Activated effector memory CD4-positive, alpha-beta T cell treated with Interleukin-2 at 50 U/mL for 16 hours (primary cell): ENCODE measurements around the gene MPDU1.

Experiments
- DNase-seq: peaks from one replicate; pipeline ENCODE4 v3.0.0-alpha.2; 2020

The MPDU1 gene

DNA sequence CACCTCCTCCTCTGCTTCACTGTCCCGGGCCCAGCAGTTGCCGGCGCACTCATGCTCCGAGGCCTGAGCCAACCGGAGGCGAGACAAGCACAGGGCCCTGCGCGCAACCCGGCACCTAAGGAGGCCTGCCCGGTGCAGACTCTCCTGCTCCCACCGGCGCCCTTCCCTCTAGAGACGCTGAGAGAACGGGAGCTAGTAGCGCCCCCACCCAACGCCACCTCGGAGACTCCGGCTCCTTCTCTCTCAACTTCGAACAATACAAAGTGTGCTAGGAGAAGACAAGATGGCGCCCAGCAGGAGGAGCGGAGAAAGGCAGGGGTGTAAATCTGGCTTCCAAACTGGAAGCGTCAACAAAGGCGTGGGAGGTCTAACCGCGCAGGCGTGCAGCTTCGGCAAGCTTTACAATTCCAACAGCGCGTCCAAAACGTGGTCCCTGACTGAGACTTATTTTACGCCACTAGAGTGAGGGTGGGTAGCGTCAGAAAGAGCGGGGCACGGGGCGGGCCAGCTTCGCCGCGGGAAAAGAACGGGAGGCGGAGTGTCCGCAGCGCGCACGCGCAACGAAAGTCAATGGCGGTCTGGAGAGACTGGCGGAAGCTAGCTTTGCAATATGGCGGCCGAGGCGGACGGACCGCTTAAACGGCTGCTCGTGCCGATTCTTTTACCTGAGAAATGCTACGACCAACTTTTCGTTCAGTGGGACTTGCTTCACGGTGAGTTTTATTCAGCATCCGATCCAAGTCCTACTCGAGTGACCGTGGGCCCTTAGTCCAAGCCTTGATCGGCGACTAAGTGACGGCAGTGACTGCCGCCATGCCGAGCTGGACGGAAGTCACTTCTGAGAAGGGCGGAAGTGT is at the start of gene MPDU1:
Gene MPDU1, plus strand, starts transcription at position 600 of the 857 bp plus-strand sequence. Its CDS starts 11 bp downstream, at position 611.
- peak; percentile 93 for DNase-seq

DNA sequence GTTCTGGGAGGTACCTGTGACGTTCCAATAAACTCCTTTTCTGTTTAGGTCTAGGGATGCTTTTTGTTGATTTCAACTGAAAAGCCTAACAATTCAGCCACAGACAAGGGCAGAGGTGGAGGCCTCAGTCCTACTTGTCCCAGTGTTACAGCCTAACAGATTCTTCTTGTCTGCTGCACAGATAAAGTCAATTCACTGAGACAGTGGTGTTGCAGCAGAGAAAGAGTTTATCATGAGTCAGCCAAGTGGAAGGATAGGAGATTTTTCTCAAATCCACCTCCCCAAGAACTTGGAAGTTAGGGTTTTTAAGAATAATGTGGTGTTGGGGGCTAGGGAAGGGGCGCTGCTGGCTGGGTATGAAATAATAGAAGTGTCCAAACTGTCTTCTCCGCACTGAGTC is 45.6 kb upstream of the MPDU1 start:
- DNase-seq, result no peak

DNA sequence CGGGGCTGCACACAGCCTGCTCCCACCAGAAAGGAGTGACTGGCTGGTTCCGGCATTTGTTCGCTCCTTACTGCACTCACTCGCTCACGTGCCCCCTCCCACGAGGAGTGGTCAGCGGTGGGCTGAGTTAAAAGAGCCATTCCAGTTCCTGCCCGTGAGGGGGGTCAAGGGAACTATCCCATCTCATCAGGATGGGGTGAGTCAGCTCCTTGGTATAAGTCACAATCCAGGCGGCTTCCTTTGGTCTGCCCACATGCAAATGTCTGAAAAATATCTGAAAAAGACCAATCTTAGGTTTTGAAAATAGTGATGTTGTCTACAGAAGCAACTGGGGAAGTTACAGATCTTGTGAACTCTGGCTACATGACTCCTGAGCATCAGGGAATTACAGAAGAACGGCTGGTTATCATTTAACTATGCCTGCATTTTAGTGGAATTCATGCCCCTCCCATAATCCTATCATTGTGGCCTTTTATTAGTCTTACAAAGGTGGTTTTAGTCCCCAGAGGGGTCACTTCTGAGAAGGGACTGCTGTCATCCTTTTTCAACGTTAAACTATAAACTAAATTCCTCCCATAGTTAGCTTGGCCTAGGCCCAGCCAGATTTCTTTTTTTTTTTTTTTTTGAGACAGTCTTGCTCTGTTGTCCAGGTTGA is 44.6 kb upstream of the MPDU1 start:
- no peak for DNase-seq

DNA sequence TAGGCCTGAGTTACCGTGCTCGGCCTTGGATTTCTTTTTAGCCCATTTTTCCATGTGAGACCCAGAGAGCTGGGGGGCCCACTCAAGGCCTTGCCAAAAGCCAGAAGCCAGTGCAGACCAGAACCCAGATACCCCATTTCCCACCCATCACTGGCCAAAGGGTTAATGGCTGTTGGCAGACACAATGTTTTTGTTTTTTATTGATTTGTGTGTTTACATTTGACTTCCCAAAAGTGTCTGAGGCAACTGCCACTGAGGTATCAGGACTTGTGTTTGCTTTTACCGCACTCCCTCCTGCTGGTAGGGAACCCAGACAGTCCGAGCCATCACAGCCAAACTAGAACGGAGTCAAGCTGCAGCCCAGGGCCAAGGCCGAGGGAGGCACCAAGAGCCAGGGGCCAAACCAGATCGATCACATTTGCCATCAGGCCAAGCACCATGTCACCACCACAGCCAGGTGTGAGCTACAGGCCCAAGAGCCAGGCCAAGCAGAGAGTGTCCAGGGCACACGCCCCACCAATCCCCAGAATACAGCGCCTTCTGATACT is 42.5 kb upstream of the MPDU1 start:
- no peak for DNase-seq

DNA sequence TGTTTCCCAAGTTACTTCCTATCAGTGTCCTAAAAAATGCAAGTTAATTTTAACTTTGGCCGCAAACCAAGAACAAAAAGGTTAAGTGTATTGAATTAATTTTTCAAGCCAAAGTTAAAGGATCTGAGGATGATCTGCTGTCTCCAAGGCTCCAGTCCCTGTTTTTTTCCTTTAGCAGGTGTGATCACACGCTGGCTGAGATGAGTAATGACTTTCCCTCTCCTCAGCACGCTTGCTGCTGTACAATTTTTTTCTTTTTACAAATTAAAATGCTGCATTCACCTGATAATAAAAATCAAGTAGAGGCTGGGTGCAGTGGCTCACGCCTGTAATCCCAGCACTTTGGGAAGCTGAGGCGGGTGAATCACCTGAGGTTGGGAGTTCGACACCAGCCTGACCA is 38.7 kb upstream of the MPDU1 start:
- DNase-seq, result no peak

DNA sequence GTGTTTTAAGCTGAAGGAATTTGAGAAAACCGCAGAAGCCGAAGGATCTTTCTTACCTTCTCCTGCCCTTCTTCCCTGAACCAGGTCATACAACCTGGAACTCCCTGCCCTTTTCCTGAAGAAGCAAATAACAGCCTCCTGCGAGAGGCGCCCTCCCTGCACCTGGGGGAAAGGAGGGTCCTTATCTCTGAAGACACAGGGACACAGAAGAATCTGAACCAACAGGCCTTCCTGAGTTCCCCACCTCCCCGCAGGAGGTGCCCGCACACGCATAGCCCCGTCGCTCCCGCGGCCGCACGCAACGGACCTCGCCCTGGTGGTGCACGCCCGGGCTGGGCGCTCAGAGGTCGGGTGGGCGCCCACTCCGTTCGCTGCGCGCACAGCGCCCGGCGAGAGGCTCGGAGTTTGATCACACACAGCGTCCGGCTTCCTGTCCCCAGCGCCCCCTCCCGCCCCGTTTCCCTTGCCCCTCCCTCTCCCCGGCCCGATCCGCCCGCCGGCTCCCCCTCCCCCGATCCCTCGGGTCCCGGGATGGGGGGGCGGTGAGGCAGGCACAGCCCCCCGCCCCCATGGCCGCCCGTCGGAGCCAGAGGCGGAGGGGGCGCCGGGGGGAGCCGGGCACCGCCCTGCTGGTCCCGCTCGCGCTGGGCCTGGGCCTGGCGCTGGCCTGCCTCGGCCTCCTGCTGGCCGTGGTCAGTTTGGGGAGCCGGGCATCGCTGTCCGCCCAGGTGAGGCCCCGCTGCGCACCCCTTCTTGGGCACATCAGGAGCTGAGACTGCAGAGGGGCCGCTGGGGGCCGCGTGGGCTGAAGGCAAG is 34.9 kb upstream of the MPDU1 start, which contains the start of gene TNFSF12:
Gene TNFSF12, plus strand, starts transcription at position 474 of the 816 bp plus-strand sequence. Its CDS starts 96 bp downstream, at position 570.
- DNase-seq, result peak; percentile 57

DNA sequence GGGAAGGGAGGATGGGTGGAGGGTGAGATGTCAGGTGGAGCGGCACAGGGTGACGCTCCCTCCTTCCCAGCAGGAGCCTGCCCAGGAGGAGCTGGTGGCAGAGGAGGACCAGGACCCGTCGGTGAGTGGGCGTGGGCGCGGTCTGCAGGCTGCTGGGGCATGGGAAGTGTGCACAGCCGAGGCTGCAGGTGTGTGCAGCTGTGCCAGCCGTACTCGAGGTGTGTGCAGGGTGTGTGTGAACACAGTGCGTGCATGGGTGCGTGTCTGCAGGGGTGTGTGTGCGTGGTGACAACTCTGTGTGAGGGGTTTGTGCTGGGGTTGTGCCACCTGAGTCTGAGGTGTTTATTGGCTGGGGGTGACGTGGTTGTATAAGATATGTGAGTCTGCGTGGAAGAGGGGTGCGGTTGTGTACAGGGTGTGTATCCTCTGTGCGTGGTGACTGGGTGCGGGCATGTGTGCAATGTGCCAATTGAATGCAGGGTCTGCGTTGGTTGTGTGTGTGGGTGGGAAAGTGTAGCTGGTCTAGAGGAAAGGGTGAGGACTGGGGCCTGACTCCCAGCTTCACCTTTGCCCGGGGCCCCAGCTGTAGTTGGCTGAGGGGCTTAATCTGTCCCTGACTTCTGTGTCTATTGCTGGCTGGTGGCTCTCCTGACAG is 34.1 kb upstream of the MPDU1 start:
- DNase-seq, result peak; percentile 45

DNA sequence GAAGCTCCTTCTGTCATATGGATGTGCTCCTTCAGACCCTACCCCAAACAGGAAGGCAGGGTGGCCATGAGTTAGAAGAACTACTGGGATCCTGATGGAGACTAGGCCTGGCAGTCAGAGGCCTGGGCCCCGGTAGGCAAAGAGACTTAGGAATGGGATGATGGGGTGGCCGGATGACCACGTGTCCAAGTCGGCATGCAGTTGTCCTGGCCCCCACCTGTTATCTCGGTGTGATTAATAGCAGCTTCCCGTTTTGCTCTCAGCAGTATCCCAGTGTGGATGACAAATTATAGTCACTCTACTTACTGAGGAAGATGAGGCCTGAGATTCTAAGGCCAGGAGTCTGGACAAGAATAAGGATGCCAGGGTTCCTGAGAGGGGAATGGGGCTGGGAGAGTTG is 33.3 kb upstream of the MPDU1 start:
- DNase-seq, result no peak

DNA sequence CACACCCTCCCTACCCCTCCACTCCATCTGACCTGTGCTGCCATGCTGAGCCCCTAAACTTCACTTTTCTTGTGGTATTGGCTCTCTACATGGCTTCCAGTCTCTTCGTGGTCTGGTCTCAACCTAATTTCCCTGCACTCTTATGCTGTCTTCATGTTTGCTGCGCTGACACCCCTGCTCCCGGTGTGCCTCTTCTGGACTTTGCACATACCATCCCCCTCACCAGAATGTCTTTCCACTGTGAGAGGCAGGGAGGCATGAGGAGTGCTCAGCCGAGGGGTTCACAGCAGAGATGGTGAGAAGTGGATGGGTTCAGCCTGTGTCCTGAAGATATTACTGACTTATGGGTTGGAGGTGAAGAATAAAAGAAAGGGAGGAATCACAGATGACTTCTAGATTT is 32.3 kb upstream of the MPDU1 start:
- no peak for DNase-seq

DNA sequence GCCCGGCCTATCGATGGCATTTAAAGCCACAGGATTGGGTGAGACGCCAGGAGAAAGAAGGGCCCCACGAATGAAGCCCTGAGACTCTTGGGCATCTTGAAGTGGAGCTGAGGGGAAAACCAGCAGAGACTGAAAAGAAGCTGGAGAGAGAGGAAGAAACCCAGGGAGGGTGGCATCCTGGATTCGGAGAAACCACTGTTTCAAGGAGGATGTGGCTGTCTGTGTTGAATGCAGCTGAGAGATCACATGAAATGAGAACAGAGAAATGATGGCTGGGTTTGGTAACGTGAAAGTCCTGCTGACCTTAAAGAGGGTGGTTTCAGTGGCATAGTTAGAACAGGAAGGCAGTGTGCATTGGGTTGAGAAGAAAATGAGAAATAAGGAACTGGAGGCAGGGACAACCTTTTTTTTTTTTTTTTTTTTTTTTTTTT is 31.0 kb upstream of the MPDU1 start:
- DNase-seq, result peak; percentile 34

DNA sequence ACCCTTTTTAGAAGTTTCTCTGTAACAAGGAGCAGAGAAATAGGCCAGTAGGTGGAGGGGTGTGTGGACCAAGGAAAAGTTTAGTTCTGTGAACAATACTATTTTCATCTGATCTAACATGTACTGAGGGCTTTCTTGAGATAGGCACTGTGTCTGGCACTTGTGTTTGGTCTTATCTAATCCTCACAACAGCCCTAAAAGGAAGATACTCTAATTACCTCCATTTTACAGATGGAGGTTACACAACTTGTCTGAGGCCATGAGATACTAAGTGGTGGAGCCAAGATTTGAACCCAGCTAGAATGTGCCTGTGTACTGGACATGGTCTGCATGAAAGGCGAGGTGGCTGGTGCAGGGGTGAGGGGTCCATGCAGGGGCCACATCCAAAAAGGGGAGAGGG is 30.3 kb upstream of the MPDU1 start:
- no peak for DNase-seq

DNA sequence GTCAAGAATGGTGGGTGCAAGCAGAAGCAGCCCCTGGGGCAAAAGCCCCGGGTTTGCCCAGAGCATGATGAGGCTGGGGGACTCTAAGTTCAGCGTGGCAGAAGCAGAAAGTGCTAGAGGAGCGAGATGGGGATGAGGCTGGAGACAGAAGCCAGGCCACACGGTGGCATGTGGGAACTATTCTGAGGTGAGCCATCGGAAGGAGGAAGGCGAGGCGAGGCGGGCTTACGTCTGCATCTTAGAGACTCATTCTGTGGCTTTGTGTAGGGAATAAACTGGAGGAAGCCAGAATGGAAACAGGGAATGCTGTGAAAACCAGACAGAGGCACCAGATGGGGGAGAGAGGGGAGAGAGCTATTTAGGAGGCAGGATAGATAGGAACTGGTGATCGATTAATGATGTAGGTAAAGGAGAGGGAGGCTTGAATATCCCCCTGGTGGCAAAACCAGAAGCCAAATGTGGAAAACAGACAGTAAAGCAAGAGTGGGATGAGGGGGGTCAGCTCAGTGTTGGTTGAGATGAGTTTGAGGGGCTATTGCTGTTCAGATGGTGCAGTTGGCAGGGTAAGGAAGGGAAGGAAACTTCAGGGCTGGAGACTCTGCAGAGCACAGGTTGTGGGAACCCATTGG is 28.2 kb upstream of the MPDU1 start:
- no peak for DNase-seq

DNA sequence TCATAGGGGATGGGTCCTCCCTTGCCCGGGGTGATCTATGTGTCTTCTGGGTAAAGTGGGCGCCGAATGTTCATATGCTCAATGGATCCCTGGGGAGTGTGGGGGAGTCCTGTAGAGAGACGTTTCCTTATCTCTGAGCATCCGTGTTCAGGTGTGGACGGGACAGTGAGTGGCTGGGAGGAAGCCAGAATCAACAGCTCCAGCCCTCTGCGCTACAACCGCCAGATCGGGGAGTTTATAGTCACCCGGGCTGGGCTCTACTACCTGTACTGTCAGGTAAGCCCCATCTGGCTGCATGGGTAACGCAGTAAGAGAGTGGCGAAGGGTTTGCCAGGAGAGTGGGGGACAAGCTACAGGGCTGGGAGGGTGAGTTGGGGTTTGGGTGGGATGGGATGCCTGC is 27.0 kb upstream of the MPDU1 start:
- no peak for DNase-seq

DNA sequence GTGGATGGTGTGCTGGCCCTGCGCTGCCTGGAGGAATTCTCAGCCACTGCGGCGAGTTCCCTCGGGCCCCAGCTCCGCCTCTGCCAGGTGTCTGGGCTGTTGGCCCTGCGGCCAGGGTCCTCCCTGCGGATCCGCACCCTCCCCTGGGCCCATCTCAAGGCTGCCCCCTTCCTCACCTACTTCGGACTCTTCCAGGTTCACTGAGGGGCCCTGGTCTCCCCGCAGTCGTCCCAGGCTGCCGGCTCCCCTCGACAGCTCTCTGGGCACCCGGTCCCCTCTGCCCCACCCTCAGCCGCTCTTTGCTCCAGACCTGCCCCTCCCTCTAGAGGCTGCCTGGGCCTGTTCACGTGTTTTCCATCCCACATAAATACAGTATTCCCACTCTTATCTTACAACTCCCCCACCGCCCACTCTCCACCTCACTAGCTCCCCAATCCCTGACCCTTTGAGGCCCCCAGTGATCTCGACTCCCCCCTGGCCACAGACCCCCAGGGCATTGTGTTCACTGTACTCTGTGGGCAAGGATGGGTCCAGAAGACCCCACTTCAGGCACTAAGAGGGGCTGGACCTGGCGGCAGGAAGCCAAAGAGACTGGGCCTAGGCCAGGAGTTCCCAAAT is 26.4 kb upstream of the MPDU1 start:
- DNase-seq, result no peak

DNA sequence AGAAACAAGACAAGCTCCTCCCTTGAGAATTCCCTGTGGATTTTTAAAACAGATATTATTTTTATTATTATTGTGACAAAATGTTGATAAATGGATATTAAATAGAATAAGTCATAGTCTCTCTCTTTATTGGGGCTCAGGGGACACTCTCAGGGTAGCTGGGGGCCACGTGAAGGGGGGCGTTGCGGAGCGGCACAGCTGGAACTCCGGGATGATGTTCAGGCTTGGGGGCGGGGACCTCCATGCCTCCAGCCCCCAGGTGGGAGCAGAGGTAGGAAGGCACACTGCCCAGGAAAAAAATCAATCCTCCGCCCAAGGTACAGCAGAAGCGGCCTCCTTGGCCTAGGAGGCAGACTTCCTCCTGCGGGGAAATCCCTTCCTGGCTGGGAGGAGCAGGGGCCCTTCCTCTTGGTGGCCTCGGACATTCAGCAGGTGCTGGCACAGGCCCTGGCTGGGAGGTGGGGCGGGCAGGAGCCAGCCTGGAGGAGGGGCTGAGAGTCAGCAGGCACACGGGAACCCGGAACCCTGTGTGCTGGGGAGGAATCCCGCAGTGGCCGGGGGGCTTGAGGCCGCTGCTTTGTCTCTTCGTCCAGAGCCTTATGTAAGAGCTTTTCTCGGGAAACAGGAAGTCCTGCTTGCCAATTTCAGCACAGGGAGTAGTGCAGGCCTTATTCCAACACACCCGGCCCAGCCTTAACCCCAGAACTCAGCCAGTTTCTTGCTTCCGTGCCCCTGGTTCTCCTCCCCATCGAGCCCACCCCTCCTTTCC is 25.7 kb upstream of the MPDU1 start:
- no peak for DNase-seq

DNA sequence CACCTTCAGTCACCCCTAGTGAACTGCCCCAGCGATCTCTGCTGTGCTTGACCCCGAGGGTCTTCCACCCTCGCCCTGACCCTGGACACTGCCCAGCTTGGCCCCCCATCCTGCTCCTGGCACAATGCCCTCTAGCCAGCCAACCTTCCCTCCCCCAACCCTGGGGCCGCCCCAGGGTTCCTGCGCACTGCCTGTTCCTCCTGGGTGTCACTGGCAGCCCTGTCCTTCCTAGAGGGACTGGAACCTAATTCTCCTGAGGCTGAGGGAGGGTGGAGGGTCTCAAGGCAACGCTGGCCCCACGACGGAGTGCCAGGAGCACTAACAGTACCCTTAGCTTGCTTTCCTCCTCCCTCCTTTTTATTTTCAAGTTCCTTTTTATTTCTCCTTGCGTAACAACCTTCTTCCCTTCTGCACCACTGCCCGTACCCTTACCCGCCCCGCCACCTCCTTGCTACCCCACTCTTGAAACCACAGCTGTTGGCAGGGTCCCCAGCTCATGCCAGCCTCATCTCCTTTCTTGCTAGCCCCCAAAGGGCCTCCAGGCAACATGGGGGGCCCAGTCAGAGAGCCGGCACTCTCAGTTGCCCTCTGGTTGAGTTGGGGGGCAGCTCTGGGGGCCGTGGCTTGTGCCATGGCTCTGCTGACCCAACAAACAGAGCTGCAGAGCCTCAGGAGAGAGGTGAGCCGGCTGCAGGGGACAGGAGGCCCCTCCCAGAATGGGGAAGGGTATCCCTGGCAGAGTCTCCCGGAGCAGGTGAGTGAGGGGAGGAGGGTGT is 24.9 kb upstream of the MPDU1 start, which contains the start of gene TNFSF13:
Gene TNFSF13, plus strand, starts transcription at position 207 of the 776 bp plus-strand sequence. Its CDS starts 290 bp downstream, at position 497.
- no peak for DNase-seq

DNA sequence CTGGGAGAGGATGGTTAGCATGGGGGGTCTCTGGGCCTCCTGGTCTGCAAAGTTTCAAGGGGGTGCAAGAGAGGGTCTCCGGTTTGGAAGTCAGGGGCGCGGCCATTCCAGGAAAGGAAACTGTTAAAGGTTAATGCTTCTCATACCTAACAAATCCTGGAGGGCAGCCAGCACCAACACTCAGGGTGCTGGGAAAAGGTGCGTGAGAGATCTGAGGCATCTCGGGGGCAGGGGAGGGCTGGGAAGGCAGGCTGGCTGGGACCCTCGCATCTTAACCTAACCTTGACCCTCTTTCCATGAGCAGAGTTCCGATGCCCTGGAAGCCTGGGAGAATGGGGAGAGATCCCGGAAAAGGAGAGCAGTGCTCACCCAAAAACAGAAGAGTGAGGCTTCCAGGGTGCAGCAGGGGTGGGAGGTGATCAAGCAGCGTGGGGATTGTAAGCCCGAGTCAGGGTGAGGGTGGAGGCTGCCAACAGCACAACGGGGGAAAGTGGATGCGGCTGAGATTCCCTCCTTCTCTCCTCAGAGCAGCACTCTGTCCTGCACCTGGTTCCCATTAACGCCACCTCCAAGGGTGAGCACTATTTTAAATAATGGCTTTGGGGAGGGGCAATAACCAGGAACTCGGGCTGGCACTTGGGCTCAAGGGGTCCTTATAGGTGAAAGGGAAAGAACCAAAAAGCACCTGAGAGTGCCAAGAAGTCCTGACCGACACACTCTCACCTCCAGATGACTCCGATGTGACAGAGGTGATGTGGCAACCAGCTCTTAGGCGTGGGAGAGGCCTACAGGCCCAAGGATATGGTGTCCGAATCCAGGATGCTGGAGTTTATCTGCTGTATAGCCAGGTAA is 24.1 kb upstream of the MPDU1 start:
- no peak for DNase-seq

DNA sequence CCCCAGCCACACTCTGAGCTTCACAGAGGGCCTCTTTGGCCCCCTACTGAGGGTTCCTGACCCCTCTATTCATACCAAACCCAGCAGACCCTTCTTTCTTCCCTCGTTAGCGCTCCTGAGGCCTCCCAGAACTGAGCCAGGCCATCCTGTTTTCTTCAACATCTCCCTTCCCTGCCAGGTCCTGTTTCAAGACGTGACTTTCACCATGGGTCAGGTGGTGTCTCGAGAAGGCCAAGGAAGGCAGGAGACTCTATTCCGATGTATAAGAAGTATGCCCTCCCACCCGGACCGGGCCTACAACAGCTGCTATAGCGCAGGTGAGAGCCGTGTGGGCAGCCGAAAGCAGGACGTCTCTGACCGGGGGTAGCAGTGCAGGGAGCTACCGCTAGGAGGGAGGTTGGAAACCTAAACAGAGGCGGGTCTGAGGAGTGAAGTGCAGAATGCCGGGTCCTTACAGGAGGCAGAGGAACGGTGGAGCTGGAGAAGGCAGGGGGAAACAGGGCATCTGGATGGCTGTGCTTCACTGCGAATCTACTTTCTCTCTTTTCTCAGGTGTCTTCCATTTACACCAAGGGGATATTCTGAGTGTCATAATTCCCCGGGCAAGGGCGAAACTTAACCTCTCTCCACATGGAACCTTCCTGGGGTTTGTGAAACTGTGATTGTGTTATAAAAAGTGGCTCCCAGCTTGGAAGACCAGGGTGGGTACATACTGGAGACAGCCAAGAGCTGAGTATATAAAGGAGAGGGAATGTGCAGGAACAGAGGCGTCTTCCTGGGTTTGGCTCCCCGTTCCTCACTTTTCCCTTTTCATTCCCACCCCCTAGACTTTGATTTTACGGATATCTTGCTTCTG is 23.3 kb upstream of the MPDU1 start:
- no peak for DNase-seq
